ENCODE data around the gene RSPO3.

Gene RSPO3

DNA sequence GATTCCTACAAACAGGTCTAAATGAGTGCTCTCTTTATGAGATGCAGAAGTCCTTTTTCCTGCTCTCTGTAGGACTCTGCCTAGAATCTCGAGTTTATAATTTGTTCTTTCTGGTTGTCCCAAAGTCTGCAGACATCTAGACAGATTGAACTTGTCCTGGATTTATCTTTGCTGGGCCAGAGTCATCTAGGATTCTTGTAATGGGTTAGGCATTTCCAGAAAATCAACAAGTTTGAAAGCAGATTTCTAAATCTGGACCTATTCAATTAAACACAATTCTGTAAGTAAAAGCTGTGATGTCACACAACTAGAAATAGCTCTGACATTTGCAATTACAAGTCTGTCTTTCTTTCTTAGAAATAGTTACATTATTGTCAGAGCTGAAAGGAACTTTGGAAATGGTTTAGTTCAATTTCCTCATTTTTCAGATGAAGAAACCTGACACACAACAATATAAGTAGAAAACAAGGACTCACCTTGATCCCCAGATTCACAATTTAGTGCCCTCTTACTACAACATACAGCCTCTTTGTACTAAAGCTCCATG lies 4.2 kb upstream of the RSPO3 start:
- DNase-seq: no peak

- no peak for DNase-seq
Observed at GRCh38 chr6:127115084-127115655, 3.3 kb upstream of the RSPO3 start.

GRCh38 chr6:127115746-127116145 lies 2.7 kb upstream of the RSPO3 start:
- DNase-seq: no peak

DNA sequence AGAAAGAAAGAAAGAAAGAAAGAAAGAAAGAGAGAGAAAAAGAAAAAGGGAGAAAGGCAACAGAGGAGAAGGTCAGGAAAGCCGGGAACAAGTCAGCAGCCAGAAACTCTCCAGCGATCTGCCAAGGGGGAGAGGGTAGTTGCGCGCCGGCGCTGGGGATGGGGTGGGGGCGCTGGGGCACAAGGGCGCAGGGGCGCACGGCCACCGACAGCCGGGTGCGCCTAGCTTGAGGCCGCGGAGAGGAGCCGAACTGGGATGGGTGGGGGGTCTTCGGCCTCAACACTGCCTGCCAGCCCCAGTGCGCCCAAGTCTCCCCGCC lies 533 bp upstream of the RSPO3 start:
- no peak for DNase-seq

DNA sequence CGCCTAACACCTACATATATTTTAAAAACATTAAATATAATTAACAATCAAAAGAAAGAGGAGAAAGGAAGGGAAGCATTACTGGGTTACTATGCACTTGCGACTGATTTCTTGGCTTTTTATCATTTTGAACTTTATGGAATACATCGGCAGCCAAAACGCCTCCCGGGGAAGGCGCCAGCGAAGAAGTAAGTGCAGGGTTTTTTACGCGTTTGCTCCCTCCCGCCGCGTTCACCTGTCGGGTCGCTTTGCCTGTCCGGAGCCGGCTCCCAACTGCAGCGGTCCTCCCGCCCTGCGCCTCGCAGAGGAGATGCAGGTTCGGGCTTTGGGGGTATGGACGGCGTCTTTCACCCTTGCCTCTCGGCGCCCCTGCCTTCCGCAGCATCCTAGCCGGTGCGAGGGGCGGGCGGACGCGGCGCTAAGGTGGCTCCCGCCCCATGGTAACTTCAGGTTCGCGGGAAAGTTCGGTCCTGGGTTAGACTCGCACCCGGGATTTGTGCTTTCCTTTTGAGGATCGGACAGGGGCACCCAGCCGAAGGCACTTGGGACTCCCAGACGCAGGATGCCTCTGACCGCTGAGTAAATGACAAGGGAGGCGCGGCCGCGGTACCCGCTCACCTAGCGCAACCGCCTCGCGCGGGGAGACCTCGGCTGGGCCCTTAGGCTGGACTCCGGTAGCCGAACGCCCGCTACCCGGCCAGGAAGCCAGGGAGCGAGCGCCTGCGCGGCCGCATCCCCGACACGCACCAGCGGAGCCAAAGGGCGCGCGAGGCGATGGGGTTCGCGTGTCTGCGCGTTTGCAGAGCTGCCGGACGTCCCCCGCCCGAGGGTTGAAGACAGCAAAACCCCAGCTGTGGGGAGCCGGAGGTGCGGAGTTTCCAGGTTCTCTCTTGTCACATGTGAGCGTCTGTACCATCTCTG lies 891 bp downstream of the RSPO3 start:
- no peak for DNase-seq

DNA sequence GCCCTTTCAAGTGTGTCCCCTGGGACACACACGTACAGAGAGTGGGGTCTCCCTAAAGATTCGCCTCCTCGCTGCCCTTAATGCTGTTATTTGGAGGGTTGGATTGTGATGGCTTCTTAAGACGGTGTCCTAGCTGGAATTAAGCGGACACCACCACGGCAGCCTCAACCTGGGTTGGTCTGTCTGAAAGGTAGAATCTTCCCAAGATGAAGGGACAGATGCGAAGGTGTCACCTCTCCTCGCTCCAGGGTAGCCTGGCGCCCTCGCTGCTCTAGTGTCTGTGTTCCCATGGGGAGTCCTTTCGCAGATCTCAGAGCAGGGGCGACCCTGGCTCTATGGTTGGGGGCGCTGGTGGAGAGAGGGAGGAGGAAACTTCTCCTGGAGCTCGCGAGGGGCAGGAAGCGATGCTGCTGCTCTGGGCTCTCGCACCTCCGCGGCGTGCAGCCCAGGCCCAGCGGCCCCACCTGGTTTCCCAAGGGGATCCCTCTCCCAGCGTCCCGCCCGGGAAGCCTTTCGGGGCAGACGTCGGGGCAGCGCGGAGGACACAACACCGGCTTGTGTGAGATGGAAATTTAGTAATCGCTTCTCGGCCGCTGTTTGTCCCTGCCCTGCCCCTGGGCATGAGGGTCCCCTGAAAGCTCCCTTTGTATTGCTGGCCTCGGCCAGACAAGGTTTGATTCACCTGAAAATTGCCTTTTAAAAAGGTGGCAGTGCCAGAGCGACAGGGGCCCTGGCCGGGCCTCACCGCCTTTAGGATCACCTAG lies 1.7 kb downstream of the RSPO3 start:
- no peak for DNase-seq

- DNase-seq: no peak
Observed at GRCh38 chr6:127120787-127121636, 2.5 kb downstream of the RSPO3 start.

- no peak for DNase-seq
Observed at GRCh38 chr6:127121637-127121960, 3.1 kb downstream of the RSPO3 start.

DNA sequence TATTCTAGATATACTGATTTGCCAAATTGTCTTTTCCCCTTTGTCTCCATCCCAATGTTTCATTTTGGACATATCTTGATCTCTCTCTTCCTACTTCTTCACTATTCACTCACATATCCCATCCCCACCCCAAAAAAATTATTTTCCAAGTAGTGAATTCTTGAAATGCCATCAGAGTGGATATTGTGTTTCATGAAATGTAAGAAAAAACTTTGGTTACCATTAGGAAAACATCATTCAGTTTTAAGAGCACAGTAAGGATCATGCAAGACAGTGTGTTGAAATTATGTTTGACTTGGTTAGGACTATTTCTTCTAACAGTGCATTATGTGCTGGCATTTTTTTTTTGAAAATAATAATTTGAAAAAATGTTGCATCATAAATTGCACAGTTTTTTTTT lies 5.7 kb downstream of the RSPO3 start:
- no peak for DNase-seq

DNA sequence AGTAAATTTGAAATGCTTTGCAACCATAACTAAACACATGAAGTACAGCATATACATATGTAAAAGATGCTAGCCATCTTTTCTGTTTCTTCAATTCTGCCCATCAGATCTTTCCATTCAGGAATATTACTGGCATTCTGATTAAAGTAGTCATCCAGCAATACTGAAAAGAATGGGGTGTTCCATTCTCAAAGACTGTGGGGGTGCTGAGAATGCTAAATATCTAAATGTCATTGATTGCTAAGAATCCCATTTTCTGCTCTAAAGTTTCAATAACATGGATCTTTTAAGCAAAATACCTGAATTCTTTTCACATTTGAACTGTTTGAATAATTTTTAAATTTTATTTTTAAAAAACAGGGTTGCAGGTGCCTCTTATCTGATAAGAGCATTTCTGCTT lies 6.2 kb downstream of the RSPO3 start:
- DNase-seq: no peak

DNA sequence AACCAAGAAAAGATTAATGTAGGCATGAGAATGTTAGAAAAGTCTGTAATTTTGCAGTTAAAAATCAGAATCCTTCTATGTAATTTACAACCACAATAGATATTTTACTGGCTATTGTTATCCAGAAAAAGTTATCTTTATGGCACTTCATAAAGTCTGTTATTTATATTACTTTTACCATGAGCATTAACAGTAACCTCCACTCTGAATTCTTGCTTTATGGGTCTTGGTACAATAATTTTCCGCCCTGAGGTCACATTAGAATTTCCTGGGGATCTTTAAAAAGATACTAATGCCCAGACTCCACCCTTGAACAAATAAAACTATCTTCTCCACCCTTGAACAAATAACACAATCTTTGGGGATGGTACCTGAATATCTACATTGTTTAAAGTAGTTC lies 9.6 kb downstream of the RSPO3 start:
- DNase-seq: no peak

DNA sequence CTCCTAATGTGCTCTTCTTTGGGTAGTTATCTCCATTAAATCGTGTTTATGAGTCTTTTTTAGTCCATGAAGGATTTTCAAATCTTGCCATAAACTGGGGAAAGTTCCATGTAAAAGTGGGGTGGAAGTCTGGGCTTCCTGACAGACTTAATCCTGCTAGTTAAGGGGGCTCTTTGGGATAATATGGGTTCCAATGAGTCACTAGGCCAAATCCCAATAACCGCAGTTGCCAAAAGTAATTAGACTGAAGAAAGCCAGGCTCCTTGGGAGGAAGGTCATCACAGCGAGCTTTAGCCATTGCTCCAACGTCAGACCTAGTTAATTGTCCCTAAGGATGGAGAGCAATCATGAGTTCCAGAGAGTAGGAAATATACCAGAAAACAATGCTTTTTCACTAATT lies 10.8 kb downstream of the RSPO3 start:
- no peak for DNase-seq

- DNase-seq: no peak
Observed at GRCh38 chr6:127131275-127131674, 12.8 kb downstream of the RSPO3 start.

DNA sequence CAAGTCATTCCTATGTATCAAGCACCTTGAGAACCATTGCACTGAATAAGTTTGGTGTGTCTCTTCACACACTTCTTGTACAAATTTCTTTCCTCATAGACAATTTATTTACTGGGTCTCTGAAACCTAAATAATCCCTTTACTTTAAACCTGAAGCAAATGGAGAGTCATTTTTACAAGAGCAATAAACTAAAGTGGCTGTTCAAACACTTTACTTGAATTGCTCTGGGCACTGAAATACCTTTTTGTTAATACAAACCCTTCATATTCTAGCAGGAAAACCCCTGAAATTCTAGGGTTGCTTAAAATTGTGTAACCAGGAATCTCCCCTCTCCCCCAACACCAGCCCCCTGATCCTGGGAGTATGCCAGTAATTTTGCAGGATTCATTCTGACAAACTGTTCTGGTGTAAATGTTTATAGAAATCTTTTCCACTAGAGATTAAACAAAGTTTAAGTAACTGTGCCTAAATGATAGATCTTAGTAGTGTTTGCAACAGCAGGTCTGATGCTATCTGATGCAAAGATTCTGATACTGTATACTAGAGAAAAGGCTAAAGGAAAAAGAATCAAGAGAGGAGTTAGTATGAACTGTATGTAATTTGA lies 13.4 kb downstream of the RSPO3 start:
- DNase-seq: no peak

DNA sequence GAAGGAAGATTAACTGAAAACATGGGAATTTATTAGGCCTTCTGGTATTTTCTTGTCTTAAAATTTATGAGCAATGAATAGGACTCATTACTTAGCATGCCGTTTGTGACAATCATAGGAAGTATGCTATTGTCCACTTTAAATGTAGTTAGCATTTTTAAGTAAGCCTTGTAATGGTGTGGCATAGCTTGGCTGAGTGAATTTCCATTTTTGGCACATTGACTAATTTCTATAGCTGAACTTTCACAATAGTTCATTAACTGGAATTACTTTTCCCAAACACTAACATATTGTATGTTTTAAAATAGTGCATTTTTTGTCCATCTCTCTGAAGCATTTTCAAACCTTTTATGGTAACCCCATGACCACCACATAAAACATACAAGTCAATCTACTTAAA lies 15.7 kb downstream of the RSPO3 start:
- DNase-seq: no peak

DNA sequence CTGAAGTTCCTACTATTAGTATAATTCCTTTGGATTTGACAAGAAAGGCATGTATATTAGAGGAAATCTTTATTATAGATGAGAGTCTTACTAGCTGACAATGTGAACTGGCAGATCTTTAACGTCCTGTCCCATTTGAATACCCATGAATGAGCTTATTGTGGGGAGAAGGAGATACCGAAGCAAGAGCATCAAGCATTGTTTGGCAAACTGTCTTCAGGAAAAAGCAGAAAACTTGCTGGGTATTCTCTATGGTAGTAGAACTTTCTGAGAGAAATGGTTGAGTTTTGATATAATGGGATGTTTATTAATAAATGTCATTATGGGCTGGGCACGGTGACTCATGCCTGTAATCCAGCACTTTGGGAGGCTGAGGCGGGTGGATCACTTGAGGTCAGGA lies 18.3 kb downstream of the RSPO3 start:
- no peak for DNase-seq

- no peak for DNase-seq
Observed at GRCh38 chr6:127146932-127147331, 28.5 kb downstream of the RSPO3 start.

DNA sequence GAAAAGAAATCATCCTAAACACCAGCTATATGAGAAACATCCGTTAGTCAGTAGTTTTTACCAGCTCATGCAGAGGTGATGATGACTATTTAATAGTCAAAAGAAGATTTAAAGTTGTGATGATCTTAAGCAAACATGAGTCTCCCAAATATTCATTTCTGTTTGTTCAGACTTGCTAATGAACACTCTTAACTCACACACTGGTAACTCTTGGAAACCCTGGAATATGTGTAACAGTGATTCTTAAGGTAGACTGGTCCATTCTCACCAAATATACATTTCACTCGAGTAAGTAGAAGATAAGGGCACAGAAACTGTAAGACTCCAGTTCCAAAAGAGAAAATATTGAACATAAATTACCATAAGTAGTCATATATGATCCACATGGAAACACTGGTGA lies 29.1 kb downstream of the RSPO3 start:
- DNase-seq: no peak

- no peak for DNase-seq
Observed at GRCh38 chr6:127148511-127148910, 30.0 kb downstream of the RSPO3 start.

DNA sequence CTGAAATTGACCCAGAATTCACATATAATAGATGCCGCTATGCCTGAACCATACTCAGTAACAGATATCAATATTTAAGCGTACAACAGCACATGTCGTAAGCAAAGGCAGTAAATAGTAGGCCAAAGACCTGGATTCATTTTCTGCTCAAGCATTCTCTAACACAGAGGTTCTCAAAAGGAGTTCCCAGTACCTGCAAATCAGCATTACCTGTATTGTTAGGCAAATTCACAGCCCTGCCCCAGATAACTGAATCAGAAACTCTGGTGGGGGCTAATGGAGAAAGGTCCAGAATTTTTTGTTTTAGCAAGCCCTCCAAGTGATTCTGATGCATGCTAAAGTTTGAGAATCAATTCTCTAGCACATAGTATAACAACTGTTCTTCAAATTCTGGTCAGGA lies 36.0 kb downstream of the RSPO3 start:
- no peak for DNase-seq

GRCh38 chr6:127160484-127160883 lies 42.0 kb downstream of the RSPO3 start:
- DNase-seq: no peak

GRCh38 chr6:127162836-127163235 lies 44.4 kb downstream of the RSPO3 start:
- no peak for DNase-seq

- no peak for DNase-seq
Observed at GRCh38 chr6:127164036-127164435, 45.6 kb downstream of the RSPO3 start.

Data from NK-92 treated with Interleukin-12 subunit alpha and Interleukin-12 subunit beta, amount 100 ng/mL, for 24 hours (cell line).